GM13976 (cell line): ENCODE results near the gene ACE2.

Experiments
- DNase-seq: peaks from one replicate; pipeline ENCODE4 v3.0.0; 2012; ENCODE audit warnings: low spot score
- in situ Hi-C: fragments of 300-500 bp; cut with MboI; formaldehyde crosslinking; loops from one replicate; pipeline ENCODE4 v1.12.0; 2022; ENCODE audit warnings: low sequenced_read_pairs, mixed read lengths, inconsistent platforms; ENCODE audit not compliant: unreplicated experiment
- TF ChIP-seq, protein P1 (sequence below): IDR thresholded peaks from 2 replicates; pipeline ENCODE4 v1.5.1; 2012; ENCODE audit warnings: borderline replicate concordance, mild to moderate bottlenecking; ENCODE audit not compliant: insufficient read depth; ENCODE audit errors: extremely low read depth, missing control alignments, control extremely low read depth

ACE2 gene

DNA sequence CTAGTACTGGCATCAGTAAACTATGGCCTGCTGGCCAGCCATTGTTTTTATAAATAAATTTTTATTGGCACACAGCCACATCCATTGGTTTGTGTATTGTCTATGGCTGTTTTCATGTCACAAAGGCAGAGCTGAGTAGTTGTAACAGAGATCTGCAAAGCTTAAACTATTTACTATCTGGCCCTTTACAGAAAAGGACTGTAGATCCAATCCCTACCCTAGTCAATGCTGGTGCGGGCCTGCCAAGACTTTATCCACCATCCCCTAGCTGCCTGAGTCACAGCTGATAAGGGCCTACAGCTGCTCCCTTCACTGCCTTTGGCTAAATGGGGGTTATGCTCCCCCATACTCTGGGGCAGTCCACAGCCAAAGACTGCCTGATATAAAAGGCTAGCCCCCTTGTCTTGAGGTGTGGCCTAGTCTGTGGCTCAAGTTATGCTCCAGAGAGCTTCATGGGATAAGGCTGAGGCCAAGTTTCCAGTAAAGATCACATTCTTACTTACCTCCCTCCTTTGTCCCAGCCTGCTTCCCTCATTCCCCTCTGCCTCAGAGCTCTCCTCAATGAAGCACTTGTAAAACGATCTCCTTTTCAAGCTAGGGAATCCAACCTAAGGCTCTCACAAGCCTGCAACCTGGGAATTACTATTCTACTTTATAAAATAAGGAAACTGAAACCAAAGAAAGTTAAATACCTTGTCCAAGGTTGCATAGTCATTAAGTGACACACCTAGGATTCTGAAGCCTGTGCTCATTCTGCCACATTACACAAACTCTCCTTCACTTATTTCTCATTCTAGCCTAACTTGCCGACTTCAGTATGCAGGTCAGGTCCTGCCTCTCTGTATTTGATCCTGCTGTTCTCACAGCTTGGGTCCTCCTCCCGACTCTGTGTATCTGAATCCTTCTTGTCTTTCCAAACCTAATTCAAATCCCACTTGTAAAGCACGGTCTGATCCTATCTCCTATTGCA, 20.7 kb downstream of the ACE2 start:
- DNase-seq, result no peak
- TF ChIP-seq, protein P1, sequence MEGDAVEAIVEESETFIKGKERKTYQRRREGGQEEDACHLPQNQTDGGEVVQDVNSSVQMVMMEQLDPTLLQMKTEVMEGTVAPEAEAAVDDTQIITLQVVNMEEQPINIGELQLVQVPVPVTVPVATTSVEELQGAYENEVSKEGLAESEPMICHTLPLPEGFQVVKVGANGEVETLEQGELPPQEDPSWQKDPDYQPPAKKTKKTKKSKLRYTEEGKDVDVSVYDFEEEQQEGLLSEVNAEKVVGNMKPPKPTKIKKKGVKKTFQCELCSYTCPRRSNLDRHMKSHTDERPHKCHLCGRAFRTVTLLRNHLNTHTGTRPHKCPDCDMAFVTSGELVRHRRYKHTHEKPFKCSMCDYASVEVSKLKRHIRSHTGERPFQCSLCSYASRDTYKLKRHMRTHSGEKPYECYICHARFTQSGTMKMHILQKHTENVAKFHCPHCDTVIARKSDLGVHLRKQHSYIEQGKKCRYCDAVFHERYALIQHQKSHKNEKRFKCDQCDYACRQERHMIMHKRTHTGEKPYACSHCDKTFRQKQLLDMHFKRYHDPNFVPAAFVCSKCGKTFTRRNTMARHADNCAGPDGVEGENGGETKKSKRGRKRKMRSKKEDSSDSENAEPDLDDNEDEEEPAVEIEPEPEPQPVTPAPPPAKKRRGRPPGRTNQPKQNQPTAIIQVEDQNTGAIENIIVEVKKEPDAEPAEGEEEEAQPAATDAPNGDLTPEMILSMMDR, result no peak
- in situ Hi-C loops, result loop anchor here (10.0 kb wide), 1 partner anchor 235 kb away; no protein-coding TSS in a partner anchor

DNA sequence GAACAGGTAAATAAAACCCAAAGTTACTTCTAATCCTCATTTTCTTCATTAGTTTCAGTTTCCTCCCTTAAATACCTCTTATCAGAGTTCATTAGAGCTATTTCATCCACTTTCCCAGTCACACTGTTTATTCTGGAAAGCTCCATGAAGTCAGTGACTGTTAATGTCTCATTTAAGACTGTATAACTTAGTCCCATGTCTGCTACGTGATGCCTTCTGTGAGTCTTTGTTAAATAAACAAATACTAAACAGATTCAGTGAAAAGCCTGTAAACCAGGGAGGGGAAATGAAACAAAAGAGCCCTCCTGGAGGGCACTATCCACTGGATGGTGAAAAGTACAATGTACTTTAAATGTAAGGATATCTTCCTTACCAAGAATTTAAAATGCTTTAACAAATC, 24.7 kb downstream of the ACE2 start:
- in situ Hi-C loops, result loop anchor here (10.0 kb wide), 1 partner anchor 231 kb away; no protein-coding TSS in a partner anchor
- TF ChIP-seq, protein P1, result no peak
- DNase-seq, result no peak

- in situ Hi-C loops, result loop anchor here (10.0 kb wide), 1 partner anchor 229 kb away; no protein-coding TSS in a partner anchor
- DNase-seq, result no peak
- TF ChIP-seq, protein P1, result no peak
Observed at GRCh38 chrX:15574017-15574416, 26.7 kb downstream of the ACE2 start.

- in situ Hi-C loops, result loop anchor here (10.0 kb wide), 1 partner anchor 225 kb away; no protein-coding TSS in a partner anchor
- no peak for DNase-seq
- TF ChIP-seq, protein P1, result no peak
Observed at GRCh38 chrX:15570145-15570544, 30.6 kb downstream of the ACE2 start.

DNA sequence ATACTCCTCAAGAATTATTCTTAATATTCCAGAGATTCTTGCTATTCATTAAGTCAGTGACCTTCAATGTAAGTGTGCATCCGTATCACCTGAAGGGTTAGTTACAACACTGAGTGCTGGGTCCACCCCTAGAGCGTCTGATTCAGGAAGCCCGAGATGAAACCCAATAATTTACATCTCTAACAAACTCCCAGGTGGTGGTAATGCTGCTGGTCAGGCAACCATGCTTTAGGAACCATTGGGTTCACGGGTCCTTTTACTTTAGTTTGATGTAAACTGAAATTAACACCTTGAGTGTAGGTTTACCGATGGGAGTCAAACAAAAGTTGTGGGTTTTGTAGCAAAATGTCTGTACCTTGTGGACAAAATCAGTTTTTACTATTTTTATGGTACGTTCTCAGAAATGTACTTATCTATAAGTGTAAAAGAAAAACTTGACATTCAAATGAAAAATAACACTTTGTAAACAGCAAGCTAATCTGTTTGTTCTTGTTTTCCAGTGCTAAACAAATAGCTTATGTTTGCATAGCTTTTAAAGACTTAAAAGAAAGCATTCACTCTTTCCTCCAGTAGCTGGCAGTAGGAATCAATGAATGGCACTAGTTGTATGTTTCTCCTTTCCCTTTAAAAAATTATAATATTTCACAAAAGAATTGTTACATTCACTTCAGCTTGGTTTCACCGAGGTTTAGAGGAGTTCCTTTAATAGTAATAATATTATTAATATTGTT, 32.7 kb downstream of the ACE2 start:
- in situ Hi-C loops, result no loop called here
- TF ChIP-seq, protein P1, result no peak
- no peak for DNase-seq

DNA sequence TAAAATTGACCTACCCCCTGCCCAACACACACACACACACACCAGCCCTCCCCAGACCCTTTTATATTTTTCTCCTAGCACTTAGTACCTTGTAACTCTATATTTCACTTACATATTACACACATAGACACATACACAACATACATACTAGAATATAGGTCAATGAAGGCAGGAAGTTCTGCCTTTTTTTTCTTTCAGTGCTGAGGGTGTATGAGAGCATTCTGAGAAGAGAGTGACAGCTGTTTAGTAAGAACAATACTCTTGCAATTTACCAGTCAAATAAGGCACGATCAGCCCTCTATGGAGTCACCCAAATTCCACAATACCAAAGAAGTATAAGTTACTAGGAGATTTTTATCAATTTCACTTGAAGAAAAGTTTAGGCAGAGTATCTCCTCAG, 33.5 kb downstream of the ACE2 start:
- in situ Hi-C loops, result no loop called here
- TF ChIP-seq, protein P1, result no peak
- DNase-seq, result no peak
